SK-N-SH (cell line): Measurements from ENCODE around the gene NAMPT. TPM values are rescaled to one million over a fixed set of nuclear protein-coding genes. Genes with fewer than 3 reads are reported as not detected.

Experiments
- CTCF ChIA-PET: fragments of 300-600, 350-600 bp; formaldehyde crosslinking; extraction: SDS; loops from one replicate; lab custom pipeline; 2021; lab: Yijun Ruan, JAX
- POLR2A ChIA-PET: fragments of 350-600 bp; sonication (Branson Sonifier 250); formaldehyde crosslinking; extraction: SDS; loops from one replicate; lab custom pipeline; 2020; ENCODE audit warnings: antibody characterized with exemption, inconsistent platforms; lab: Yijun Ruan, JAX
- DNase-seq: peaks from one replicate; pipeline ENCODE4 v3.0.0; 2012
- H2AFZ ChIP-seq: fragments of 200-600 bp; sonication (generic); 2 replicates; pipeline ENCODE4 v1.8.1; 2016; ENCODE audit warnings: antibody characterized with exemption, mild to moderate bottlenecking, low read depth
- H3F3A ChIP-seq: fragments of 200-600 bp; sonication (generic); replicated peaks from 2 replicates; pipeline ENCODE3; 2016; ENCODE audit warnings: antibody characterized with exemption, mild to moderate bottlenecking; ENCODE audit not compliant: insufficient read depth
- H3K27ac ChIP-seq, 2 experiments: fragments of 200-500 bp in 1 of 2; fragments of 200-600 bp in 1 of 2; sonication (Bioruptor generic) in 1 of 2; sonication (generic), shearing (Covaris generic) in 1 of 2; 2 replicates each; pipeline versions ENCODE4 v1.5.1 to v1.6.1; 2014 to 2016; ENCODE audit warnings: low read depth in 2 of 2, inconsistent platforms in 1 of 2, low read length in 1 of 2, mild to moderate bottlenecking in 1 of 2, mixed read lengths in 1 of 2
- H3K27me3 ChIP-seq: fragments of 200-600 bp; sonication (generic), shearing (Covaris generic); 2 replicates; pipeline ENCODE4 v1.6.1; 2016; ENCODE audit warnings: mixed run types; ENCODE audit not compliant: insufficient read depth
- H3K36me3 ChIP-seq, 2 experiments: fragments of 200-500 bp in 1 of 2; fragments of 200-600 bp in 1 of 2; sonication (Bioruptor generic) in 1 of 2; sonication (generic) in 1 of 2; replicated peaks in 1 of 2; 2 replicates each; pipeline versions ENCODE3 to v1.5.1; 2014 to 2016; ENCODE audit warnings: low read length in 1 of 2, mild to moderate bottlenecking in 1 of 2; ENCODE audit not compliant: insufficient read depth in 2 of 2, control insufficient read depth in 1 of 2
- H3K4me1 ChIP-seq, 2 experiments: fragments of 200-500 bp in 1 of 2; fragments of 200-600 bp in 1 of 2; sonication (Bioruptor generic) in 1 of 2; sonication (generic), shearing (Covaris generic) in 1 of 2; 2 replicates each; pipeline versions ENCODE4 v1.5.1 to v1.6.1; 2014 to 2016; ENCODE audit warnings: low read depth in 1 of 2, low read length in 1 of 2, mixed run types in 1 of 2; ENCODE audit not compliant: insufficient read depth in 2 of 2, control insufficient read depth in 1 of 2
- H3K4me2 ChIP-seq: fragments of 200-600 bp; sonication (generic), shearing (Covaris generic); 2 replicates; pipeline ENCODE4 v1.6.1; 2017; ENCODE audit warnings: mixed run types
- H3K4me3 ChIP-seq, 2 experiments: fragments of 200-500 bp in 1 of 2; fragments of 200-600 bp in 1 of 2; sonication (Bioruptor generic) in 1 of 2; sonication (generic), shearing (Covaris generic) in 1 of 2; 2 replicates each; pipeline versions ENCODE4 v1.5.1 to v1.8.1; 2014 to 2016; ENCODE audit warnings: low read depth in 2 of 2, inconsistent platforms in 1 of 2, low read length in 1 of 2, mild to moderate bottlenecking in 1 of 2, mixed read lengths in 1 of 2, moderate library complexity in 1 of 2
- H3K79me2 ChIP-seq: fragments of 200-600 bp; sonication (generic); 2 replicates; pipeline ENCODE4 v1.8.1; 2017; ENCODE audit warnings: mild to moderate bottlenecking; ENCODE audit not compliant: insufficient read depth
- H3K9ac ChIP-seq: fragments of 200-600 bp; sonication (generic); 2 replicates; pipeline ENCODE4 v1.6.1; 2017; ENCODE audit warnings: mixed run types
- H3K9me2 ChIP-seq: fragments of 200-600 bp; sonication (generic); 2 replicates; pipeline ENCODE4 v1.6.1; 2017; ENCODE audit warnings: mixed run types
- H3K9me3 ChIP-seq: fragments of 200-600 bp; sonication (generic); 2 replicates; pipeline ENCODE4 v1.6.1; 2017; ENCODE audit warnings: mixed run types, mild to moderate bottlenecking, moderate library complexity
- H4K20me1 ChIP-seq: fragments of 200-600 bp; sonication (generic); 2 replicates; pipeline ENCODE4 v1.6.1; 2017; ENCODE audit warnings: mild to moderate bottlenecking, mixed run types; ENCODE audit not compliant: insufficient read depth
- EZH2phosphoT487 ChIP-seq: fragments of 200-600 bp; sonication (generic); IDR thresholded peaks from 2 replicates; pipeline ENCODE4 v1.6.1; 2017; ENCODE audit warnings: low read depth, mixed run types, mild to moderate bottlenecking, antibody characterized with exemption, moderate library complexity, borderline replicate concordance
- FOSL2 ChIP-seq: IDR thresholded peaks from 2 replicates; pipeline ENCODE4 v1.4.0; 2012; ENCODE audit warnings: low read depth, mild to moderate bottlenecking, moderate library complexity, borderline replicate concordance
- FOXJ3 ChIP-seq: sonication (generic); formaldehyde crosslinking; IDR thresholded peaks from 2 replicates; pipeline ENCODE4 v1.5.1; 2020; ENCODE audit warnings: mild to moderate bottlenecking, missing genetic modification reagents
- GABPA ChIP-seq: IDR thresholded peaks from 2 replicates; pipeline ENCODE4 v1.4.0; 2012; ENCODE audit warnings: low read depth, mild to moderate bottlenecking
- GATA2 ChIP-seq: sonication (generic); formaldehyde crosslinking; IDR thresholded peaks from 2 replicates; pipeline ENCODE4 v1.5.0; 2020; ENCODE audit warnings: mild to moderate bottlenecking, missing genetic modification reagents
- IRF3 ChIP-seq: fragments of 150-350 bp; IDR thresholded peaks from 2 replicates; pipeline ENCODE4 v1.6.1; 2016; ENCODE audit warnings: mild to moderate bottlenecking, low read depth, low read length
- JUND ChIP-seq: IDR thresholded peaks from 2 replicates; pipeline ENCODE4 v1.4.0; 2012
- MAX ChIP-seq: IDR thresholded peaks from 2 replicates; pipeline ENCODE4 v1.4.0; 2012; ENCODE audit warnings: low read depth
- MEF2A ChIP-seq: IDR thresholded peaks from 2 replicates; pipeline ENCODE4 v1.4.0; 2012; ENCODE audit warnings: low read depth, borderline replicate concordance
- NFIC ChIP-seq: IDR thresholded peaks from 2 replicates; pipeline ENCODE4 v1.4.0; 2012; ENCODE audit warnings: borderline replicate concordance
- PBX3 ChIP-seq: IDR thresholded peaks from 2 replicates; pipeline ENCODE4; 2012
- RXRA ChIP-seq: IDR thresholded peaks from 2 replicates; pipeline ENCODE4 v1.4.0; 2012; ENCODE audit warnings: low read depth, mild to moderate bottlenecking, borderline replicate concordance
- TAF1 ChIP-seq: IDR thresholded peaks from 2 replicates; pipeline ENCODE4 v1.6.1; 2012; ENCODE audit warnings: low read depth, mild to moderate bottlenecking, low read length, moderate library complexity, borderline replicate concordance
- USF1 ChIP-seq: IDR thresholded peaks from 2 replicates; pipeline ENCODE4 v1.4.0; 2012; ENCODE audit warnings: low read depth, borderline replicate concordance
- ZBTB33 ChIP-seq: IDR thresholded peaks from 2 replicates; pipeline ENCODE4 v1.4.0; 2012; ENCODE audit warnings: low read depth, borderline replicate concordance
- WGBS: methylation state at CpG from one replicate; pipeline ENCODE4 v1.1.6; 2017; ENCODE audit warnings: low lambda C conversion rate; 5-methylcytosine and 5-hydroxymethylcytosine counted together
- polyA plus RNA-seq, 3 experiments: library from polyadenylated mRNA; depleted of rRNA; stranded (reverse); fragments of >200 nt; gene quantifications; 2 replicates each; pipeline ENCODE4 v1.2.3, GENCODE V29; 2012

NAMPT gene
- polyA plus RNA-seq, 1 of the 3 experiments (the other 2 are of a cell fraction), result 20.1 TPM

GRCh38 chr7:106246902-106247711, 37.7 kb downstream of the NAMPT start:
- Histone ChIP-seq H4K20me1 (no peaks in the 10 kb centered on the region), H3K4me2 (no peak overlapping the region), H3K27ac (no peak overlapping the region), H3K9me3 (no peaks in the 10 kb centered on the region), H2AFZ (no peak overlapping the region), H3K9ac (no peak overlapping the region), H3K4me1 (no peaks in the 10 kb centered on the region; a peak in 1 of 4 replicates), H3F3A (peaks cover 3% of the 10 kb centered on the region), H3K36me3 (peaks cover 35 to 45% of the 10 kb centered on the region in 2 experiments), H3K27me3 (no peaks in the 10 kb centered on the region), H3K4me3 (no peak overlapping the region), H3K9me2 (no peaks in the 10 kb centered on the region), H3K79me2 (no peaks in the 10 kb centered on the region)
- no peak for TF ChIP-seq ZBTB33
- no peak for TF ChIP-seq GATA2 (CRISPR knock-in tag)
- no peak for TF ChIP-seq TAF1
- TF ChIP-seq FOSL2, result no peak
- TF ChIP-seq GABPA, result no peak
- TF ChIP-seq MAX, result no peak
- no peak for TF ChIP-seq MEF2A
- no peak for TF ChIP-seq JUND
- TF ChIP-seq IRF3, result no peak
- TF ChIP-seq USF1, result no peak
- no peak for TF ChIP-seq EZH2phosphoT487
- TF ChIP-seq PBX3, result no peak
- TF ChIP-seq NFIC, result no peak
- TF ChIP-seq FOXJ3, result no peak
- no peak for TF ChIP-seq RXRA
- CTCF ChIA-PET, result interaction anchor here (1.1 kb wide), 1 partner anchor 71 kb away, joined by 3 read pairs; no protein-coding TSS in a partner anchor
- POLR2A ChIA-PET, result no interaction called here
- 89% methylated on average over 5 of the region's 5 CpGs for WGBS
- no peak for DNase-seq
